A549 (cell line): ENCODE data around the gene SELENOK. TPM values are rescaled to one million over a fixed set of nuclear protein-coding genes. Genes with fewer than 3 reads are reported as not detected.
A peak's percentile ranks its signal among the peaks of the same experiment; 100 is the strongest.

Experiments
- ATAC-seq, 2 experiments: fragments of 200-7000 bp in 1 of 2; fragments of >200 bp in 1 of 2; cut with Nextera tagmentation in 1 of 2; cut with Tn5 transposase in 1 of 2; 3 replicates each; pipeline versions ENCODE4 v1.8.0 to v1.9.1; 2018 to 2020; ENCODE audit warnings: mild to moderate bottlenecking in 1 of 2, moderate library complexity in 1 of 2
- CTCF ChIA-PET: fragments of 300-600 bp; sonication (Branson Sonifier 250); formaldehyde crosslinking; extraction: SDS; loops from one replicate; lab custom pipeline; 2021; ENCODE audit warnings: antibody characterized with exemption, inconsistent platforms; lab: Yijun Ruan, JAX
- POLR2A ChIA-PET: fragments of 350-600 bp; formaldehyde crosslinking; extraction: SDS; loops from one replicate; lab custom pipeline; 2021; ENCODE audit warnings: antibody characterized with exemption, inconsistent platforms; lab: Yijun Ruan, JAX
- DNase-seq, 2 experiments: peaks; one replicate each; pipeline versions ENCODE4 v3.0.0 to v3.0.0-alpha.2; 2011 to 2016; ENCODE audit warnings: low read depth in 1 of 2, low spot score in 1 of 2
- FAIRE-seq: peaks from 2 replicates; lab custom pipeline; 2011; peaks lifted over from hg19 to GRCh38; lab: Jason Lieb, UNC
- H3K27ac ChIP-seq, 2 experiments: fragments of >200 bp; sonication (Bioruptor Twin); formaldehyde crosslinking; 3 replicates each; pipeline ENCODE4 v1.5.1; 2016 to 2017
- H3K4me1 ChIP-seq: fragments of >200 bp; sonication (Bioruptor Twin); formaldehyde crosslinking; 3 replicates; pipeline ENCODE4 v1.6.1; 2016
- H3K4me2 ChIP-seq: fragments of >200 bp; sonication (Bioruptor Twin); formaldehyde crosslinking; 3 replicates; pipeline ENCODE4 v1.6.1; 2016
- H3K4me3 ChIP-seq: fragments of >200 bp; sonication (Bioruptor Twin); formaldehyde crosslinking; 3 replicates; pipeline ENCODE4 v1.5.1; 2016
- H3K9me3 ChIP-seq: fragments of >200 bp; sonication (Bioruptor Twin); formaldehyde crosslinking; 3 replicates; pipeline ENCODE4 v1.6.1; 2016
- BHLHE40 ChIP-seq: IDR thresholded peaks from 2 replicates; pipeline ENCODE4 v1.6.1; 2012; ENCODE audit warnings: low read depth, low read length, inconsistent platforms
- CBX8 ChIP-seq: fragments of 200-600 bp; sonication (generic); IDR thresholded peaks from 2 replicates; pipeline ENCODE4 v1.6.1; 2016
- CEBPB ChIP-seq, 2 experiments: fragments of >200 bp in 1 of 2; sonication (Bioruptor Twin) in 1 of 2; formaldehyde crosslinking in 1 of 2; IDR thresholded peaks; 2 replicates each; pipeline ENCODE4 v1.6.1; 2012 to 2016
- CHD4 ChIP-seq: fragments of 200-600 bp; sonication (generic); IDR thresholded peaks from 2 replicates; pipeline ENCODE4 v1.6.1; 2016; ENCODE audit warnings: antibody characterized with exemption, mild to moderate bottlenecking, borderline replicate concordance
- CTCF ChIP-seq: fragments of >200 bp; sonication (Bioruptor Twin); formaldehyde crosslinking; IDR thresholded peaks from 3 replicates; pipeline ENCODE4 v1.5.1; 2016
- EHF ChIP-seq: fragments of 250-450 bp; sonication (Bioruptor Pico); IDR thresholded peaks from 2 replicates; pipeline ENCODE4 v1.5.0; 2020; ENCODE audit warnings: mild to moderate bottlenecking
- EP300 ChIP-seq, 2 experiments: fragments of >200 bp; sonication (Bioruptor Twin); formaldehyde crosslinking; IDR thresholded peaks; 2 replicates in 1 of 2; 3 replicates in 1 of 2; pipeline ENCODE4 v1.6.1; 2016 to 2017
- FOSB ChIP-seq: fragments of 250-450 bp; sonication (Bioruptor Pico); IDR thresholded peaks from 2 replicates; pipeline ENCODE4 v1.5.0; 2020; ENCODE audit warnings: mild to moderate bottlenecking, moderate library complexity
- FOSL2 ChIP-seq, 2 experiments: fragments of 450-650 bp in 1 of 2; fragments of >200 bp in 1 of 2; sonication (Bioruptor Twin) in 1 of 2; formaldehyde crosslinking; IDR thresholded peaks; 2 replicates each; pipeline versions ENCODE4 v1.5.0 to v1.6.1; 2016 to 2020; ENCODE audit warnings: mild to moderate bottlenecking in 1 of 2, moderate library complexity in 1 of 2
- GATA3 ChIP-seq: IDR thresholded peaks from 2 replicates; pipeline ENCODE4 v1.6.1; 2012; ENCODE audit warnings: borderline replicate concordance
- HOXA7 ChIP-seq: fragments of 250-450 bp; sonication (Bioruptor Pico); IDR thresholded peaks from 2 replicates; pipeline ENCODE4 v1.5.0; 2020; ENCODE audit warnings: mild to moderate bottlenecking, moderate library complexity
- JUN ChIP-seq, 2 experiments: fragments of >200 bp; sonication (Bioruptor Twin); formaldehyde crosslinking; IDR thresholded peaks; 2 replicates in 1 of 2; 3 replicates in 1 of 2; pipeline ENCODE4 v1.6.1; 2016 to 2017
- JUNB ChIP-seq: fragments of >200 bp; sonication (Bioruptor Twin); formaldehyde crosslinking; IDR thresholded peaks from 2 replicates; pipeline ENCODE4 v1.6.1; 2016
- KDM1A ChIP-seq: fragments of 200-600 bp; sonication (generic); IDR thresholded peaks from 2 replicates; pipeline ENCODE4 v1.6.1; 2016; ENCODE audit warnings: low read depth, mild to moderate bottlenecking
- KDM5A ChIP-seq: fragments of 200-600 bp; sonication (generic); IDR thresholded peaks from 2 replicates; pipeline ENCODE4 v1.6.1; 2016; ENCODE audit warnings: antibody characterized with exemption, mild to moderate bottlenecking
- NFE2L2 ChIP-seq: fragments of 150-350 bp; conservative IDR thresholded peaks from 2 replicates; pipeline ENCODE4 v1.6.1; 2014; ENCODE audit warnings: low read length
- NPAS2 ChIP-seq: fragments of 250-450 bp; sonication (Bioruptor Pico); IDR thresholded peaks from 2 replicates; pipeline ENCODE4 v1.8.0; 2022; ENCODE audit warnings: mild to moderate bottlenecking, moderate library complexity, borderline replicate concordance
- PHF8 ChIP-seq: fragments of 200-600 bp; sonication (generic); IDR thresholded peaks from 2 replicates; pipeline ENCODE4 v1.6.1; 2016; ENCODE audit warnings: low read depth, mild to moderate bottlenecking, antibody characterized with exemption, moderate library complexity, borderline replicate concordance
- POLR2A ChIP-seq: IDR thresholded peaks from 2 replicates; pipeline ENCODE4 v1.6.1; 2012; ENCODE audit warnings: mild to moderate bottlenecking, low read length
- POLR2AphosphoS2 ChIP-seq: conservative IDR thresholded peaks from 2 replicates; pipeline ENCODE4 v1.6.1; 2012; ENCODE audit warnings: low read length, improper control_type of control experiment, inconsistent platforms
- RARB ChIP-seq: fragments of 250-450 bp; sonication (Bioruptor Pico); IDR thresholded peaks from 2 replicates; pipeline ENCODE4 v1.8.0; 2021; ENCODE audit warnings: mild to moderate bottlenecking, moderate library complexity
- RNF2 ChIP-seq: fragments of 200-600 bp; sonication (generic); IDR thresholded peaks from 2 replicates; pipeline ENCODE4 v1.6.1; 2016; ENCODE audit warnings: low read depth, mild to moderate bottlenecking, antibody characterized with exemption, moderate library complexity, borderline replicate concordance
- SREBF2 ChIP-seq: fragments of 450-650 bp; IDR thresholded peaks from 2 replicates; pipeline ENCODE4 v1.6.1; 2014; ENCODE audit warnings: mild to moderate bottlenecking, moderate library complexity
- ZNF302 ChIP-seq: fragments of 250-450 bp; sonication (Bioruptor Pico); IDR thresholded peaks from 2 replicates; pipeline ENCODE4 v1.9.0; 2021; ENCODE audit warnings: inconsistent platforms, mild to moderate bottlenecking, moderate library complexity
- ZSCAN20 ChIP-seq: fragments of 250-450 bp; sonication (Bioruptor Pico); IDR thresholded peaks from 2 replicates; pipeline ENCODE4 v1.8.0; 2022; ENCODE audit warnings: mild to moderate bottlenecking, moderate library complexity
- WGBS: methylation state at CpG from one replicate; pipeline ENCODE4 v1.1.6; 2017; ENCODE audit errors: missing lambda C conversion rate; 5-methylcytosine and 5-hydroxymethylcytosine counted together
- polyA plus RNA-seq, 4 experiments: library from polyadenylated mRNA; depleted of rRNA in 3 of 4; stranded (reverse); fragments of >200 nt; fragmentation: RNase III in 1 of 4; extraction: RNeasy Plus Mini Kit Qiagen cat#74134 plus additional on column Dnase treatment in 1 of 4; gene quantifications; 2 replicates in 3 of 4; 3 replicates in 1 of 4; pipeline ENCODE4 v1.2.3, GENCODE V29; 2011 to 2017
- TF ChIP-seq, protein P1 (sequence below): IDR thresholded peaks from 2 replicates; pipeline ENCODE4 v1.6.1; 2012

The SELENOK gene
- polyA plus RNA-seq, 2 of the 4 experiments (the other 2 are of a cell fraction), result 44.3 to 54.3 TPM

GRCh38 chr3:53844262-53845102 is 47.2 kb downstream of the SELENOK start:
- Histone ChIP-seq H3K27ac (no peak overlapping the region), H3K9me3 (no peaks in the 10 kb centered on the region), H3K4me2 (peak overlapping the region; percentile 82; the same call in 2 of the 3 replicates), H3K4me3 (no peak overlapping the region), H3K4me1 (peaks cover 22% of the 10 kb centered on the region)
- CTCF ChIA-PET, result interaction anchor here (0.6 to 1.3 kb wide), 4 partner anchors 19 to 729 kb away, joined by 3 to 4 read pairs (median 3); no protein-coding TSS in a partner anchor
- WGBS, result 95% methylated on average over 9 of the region's 9 CpGs
- TF ChIP-seq CTCF (no peak), PHF8 (no peak), CBX8 (no peak), JUNB (no peak), RNF2 (no peak), KDM1A (no peak), EP300 (IDR thresholded peaks at IDR 0.05) (no peak), HOXA7 (CRISPR knock-in tag) (no peak), NPAS2 (CRISPR knock-in tag) (no peak)
- no peak for ATAC-seq
- no peak for DNase-seq
- POLR2A ChIA-PET, result no interaction called here
- no peak for FAIRE-seq

GRCh38 chr3:53843195-53844177 is 48.2 kb downstream of the SELENOK start:
- Histone ChIP-seq H3K4me3 (no peak overlapping the region), H3K9me3 (no peaks in the 10 kb centered on the region), H3K4me1 (peaks cover 22% of the 10 kb centered on the region), H3K27ac (peak overlapping the region in 1 of 2 experiments; percentile 49; a peak in 2 of 6 replicates), H3K4me2 (peak overlapping the region; percentile 47)
- TF ChIP-seq GATA3 (no peak), CHD4 (no peak), ZNF302 (CRISPR knock-in tag) (no peak), NPAS2 (CRISPR knock-in tag) (no peak), JUNB (no peak), POLR2A (no peak), NFE2L2 (no peak), FOSL2 (IDR thresholded peaks at IDR 0.05) (no peak), FOSL2 (CRISPR knock-in tag; IDR thresholded peaks at IDR 0.05) (no peak), ZSCAN20 (CRISPR knock-in tag) (no peak), CEBPB (IDR thresholded peaks at IDR 0.05) (no peak), RARB (CRISPR knock-in tag) (no peak), KDM5A (no peak), POLR2AphosphoS2 (no peak), SREBF2 (no peak), JUN (IDR thresholded peaks at IDR 0.05) (no peak), FOSB (CRISPR knock-in tag) (no peak), EHF (CRISPR knock-in tag) (no peak), BHLHE40 (no peak)
- TF ChIP-seq, protein P1, sequence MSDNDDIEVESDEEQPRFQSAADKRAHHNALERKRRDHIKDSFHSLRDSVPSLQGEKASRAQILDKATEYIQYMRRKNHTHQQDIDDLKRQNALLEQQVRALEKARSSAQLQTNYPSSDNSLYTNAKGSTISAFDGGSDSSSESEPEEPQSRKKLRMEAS, result no peak
- ChIA-PET CTCF (interaction anchor here (1.3 kb wide), 1 partner anchor 20 kb away, joined by 3 read pairs; no protein-coding TSS in a partner anchor), POLR2A (no interaction called here)
- FAIRE-seq (no peak), DNase-seq (no peak), ATAC-seq (no peak)
- WGBS, result 79% methylated on average over 10 of the region's 10 CpGs
